WTC11 (cell line): ENCODE data around the gene CNN1. TPM values are rescaled to one million over a fixed set of nuclear protein-coding genes. Genes with fewer than 3 reads are reported as not detected.

ENCODE experiments used
- AFF4 ChIP-seq: sonication (generic); formaldehyde crosslinking; IDR thresholded peaks from 2 replicates; pipeline ENCODE4 v1.8.1; 2023; ENCODE audit warnings: mild to moderate bottlenecking, missing genetic modification reagents, borderline replicate concordance
- ARID4B ChIP-seq: sonication (generic); formaldehyde crosslinking; IDR thresholded peaks from 2 replicates; pipeline ENCODE4 v1.8.0; 2023; ENCODE audit warnings: missing genetic modification reagents, mild to moderate bottlenecking, borderline replicate concordance
- FOXK1 ChIP-seq: sonication (generic); formaldehyde crosslinking; IDR thresholded peaks from 2 replicates; pipeline ENCODE4 v1.8.0; 2022; ENCODE audit warnings: mild to moderate bottlenecking, moderate library complexity, missing genetic modification reagents
- GTF2I ChIP-seq: fragments of 250-450 bp; sonication (Bioruptor Pico); conservative IDR thresholded peaks from 2 replicates; pipeline ENCODE4 v1.4.0; 2021; ENCODE audit warnings: mild to moderate bottlenecking
- JUN ChIP-seq: sonication (generic); formaldehyde crosslinking; IDR thresholded peaks from 2 replicates; pipeline ENCODE4 v1.8.0; 2023; ENCODE audit warnings: mild to moderate bottlenecking, missing genetic modification reagents
- MAX ChIP-seq: sonication (generic); formaldehyde crosslinking; IDR thresholded peaks from 2 replicates; pipeline ENCODE4 v1.8.0; 2022; ENCODE audit warnings: mild to moderate bottlenecking, missing genetic modification reagents
- MLX ChIP-seq: sonication (generic); formaldehyde crosslinking; IDR thresholded peaks from 2 replicates; pipeline ENCODE4 v1.8.1; 2023; ENCODE audit warnings: mild to moderate bottlenecking, missing genetic modification reagents, moderate library complexity
- NFATC4 ChIP-seq: fragments of 250-450 bp; sonication (Bioruptor Pico); IDR thresholded peaks from 2 replicates; pipeline ENCODE4 v1.9.0; 2021; ENCODE audit warnings: mild to moderate bottlenecking
- NR3C1 ChIP-seq: sonication (generic); formaldehyde crosslinking; conservative IDR thresholded peaks from 2 replicates; pipeline ENCODE4 v1.8.1; 2023; ENCODE audit warnings: low read depth, mild to moderate bottlenecking, missing genetic modification reagents
- RELA ChIP-seq: sonication (generic); formaldehyde crosslinking; IDR thresholded peaks from 2 replicates; pipeline ENCODE4 v1.8.1; 2022; ENCODE audit warnings: missing genetic modification reagents, mild to moderate bottlenecking, borderline replicate concordance
- RORB ChIP-seq: fragments of 250-450 bp; sonication (Bioruptor Pico); IDR thresholded peaks from 2 replicates; pipeline ENCODE4 v1.9.0; 2021; ENCODE audit warnings: mild to moderate bottlenecking
- SMAD4 ChIP-seq: sonication (generic); formaldehyde crosslinking; IDR thresholded peaks from 2 replicates; pipeline ENCODE4 v1.8.0; 2022; ENCODE audit warnings: mild to moderate bottlenecking, missing genetic modification reagents
- TEAD1 ChIP-seq: sonication (generic); formaldehyde crosslinking; IDR thresholded peaks from 2 replicates; pipeline ENCODE4 v1.8.0; 2022; ENCODE audit warnings: mild to moderate bottlenecking, missing genetic modification reagents
- ZBTB21 ChIP-seq: sonication (generic); formaldehyde crosslinking; IDR thresholded peaks from 2 replicates; pipeline ENCODE4 v1.8.1; 2023; ENCODE audit warnings: mild to moderate bottlenecking, missing genetic modification reagents, borderline replicate concordance
- ZNF138 ChIP-seq: sonication (generic); formaldehyde crosslinking; conservative IDR thresholded peaks from 2 replicates; pipeline ENCODE4 v1.8.1; 2022; ENCODE audit warnings: mild to moderate bottlenecking, moderate library complexity, missing genetic modification reagents
- ZNF219 ChIP-seq: sonication (generic); formaldehyde crosslinking; IDR thresholded peaks from 2 replicates; pipeline ENCODE4 v1.8.0; 2023; ENCODE audit warnings: missing genetic modification reagents, mild to moderate bottlenecking, borderline replicate concordance
- ZNF263 ChIP-seq: sonication (generic); formaldehyde crosslinking; IDR thresholded peaks from 2 replicates; pipeline ENCODE4 v1.8.1; 2022; ENCODE audit warnings: low read depth, mild to moderate bottlenecking, moderate library complexity, missing genetic modification reagents
- ZNF281 ChIP-seq: sonication (generic); formaldehyde crosslinking; IDR thresholded peaks from 2 replicates; pipeline ENCODE4 v1.8.0; 2023; ENCODE audit warnings: mild to moderate bottlenecking, missing genetic modification reagents
- ZNF317 ChIP-seq: sonication (generic); formaldehyde crosslinking; IDR thresholded peaks from 2 replicates; pipeline ENCODE4 v1.8.1; 2023; ENCODE audit warnings: low read depth, mild to moderate bottlenecking, moderate library complexity, missing genetic modification reagents, borderline replicate concordance
- ZNF512 ChIP-seq: sonication (generic); formaldehyde crosslinking; IDR thresholded peaks from 2 replicates; pipeline ENCODE4 v1.8.1; 2022; ENCODE audit warnings: missing genetic modification reagents, borderline replicate concordance
- ZSCAN18 ChIP-seq: fragments of 250-450 bp; sonication (Bioruptor Pico); IDR thresholded peaks from 2 replicates; pipeline ENCODE4 v2.1.2; 2022; ENCODE audit warnings: mild to moderate bottlenecking, moderate library complexity
- total RNA-seq: library from RNA; stranded (reverse); gene quantifications from 3 replicates; pipeline ENCODE4 v1.2.3, GENCODE V29; 2021

CNN1 gene
- total RNA-seq, 1 experiment from 2014 or later = 16.0 TPM

- TF ChIP-seq ARID4B (CRISPR knock-in tag) (peak; percentile 89; the same call in 1 of the 2 replicates), MAX (CRISPR knock-in tag) (no peak), ZNF219 (CRISPR knock-in tag) (no peak), ZNF263 (CRISPR knock-in tag) (no peak), AFF4 (CRISPR knock-in tag) (no peak), RORB (CRISPR knock-in tag) (no peak), ZNF281 (CRISPR knock-in tag) (no peak), MLX (CRISPR knock-in tag) (no peak), TEAD1 (CRISPR knock-in tag) (peak; percentile 32; the same call in 1 of the 2 replicates), ZSCAN18 (no peak), SMAD4 (no peak), ZBTB21 (CRISPR knock-in tag) (no peak), RELA (no peak), NFATC4 (no peak), FOXK1 (CRISPR knock-in tag) (peak; percentile 66), ZNF317 (CRISPR knock-in tag) (peak; percentile 25; the same call in 1 of the 2 replicates), GTF2I (no peak), ZNF138 (CRISPR knock-in tag) (no peak), JUN (CRISPR knock-in tag) (no peak), NR3C1 (CRISPR knock-in tag) (no peak), ZNF512 (no peak)
Observed at GRCh38 chr19:11528551-11529341, 9.9 kb upstream of the CNN1 start, which contains the start of gene ECSIT (continued).
